ENCODE results near the gene NEDD4.
"Not testable (repeated sequence)": the region's sequence is repeated elsewhere in the genome, so short reads cannot be mapped to it uniquely, and the experiment has no call there.

Gene NEDD4

DNA sequence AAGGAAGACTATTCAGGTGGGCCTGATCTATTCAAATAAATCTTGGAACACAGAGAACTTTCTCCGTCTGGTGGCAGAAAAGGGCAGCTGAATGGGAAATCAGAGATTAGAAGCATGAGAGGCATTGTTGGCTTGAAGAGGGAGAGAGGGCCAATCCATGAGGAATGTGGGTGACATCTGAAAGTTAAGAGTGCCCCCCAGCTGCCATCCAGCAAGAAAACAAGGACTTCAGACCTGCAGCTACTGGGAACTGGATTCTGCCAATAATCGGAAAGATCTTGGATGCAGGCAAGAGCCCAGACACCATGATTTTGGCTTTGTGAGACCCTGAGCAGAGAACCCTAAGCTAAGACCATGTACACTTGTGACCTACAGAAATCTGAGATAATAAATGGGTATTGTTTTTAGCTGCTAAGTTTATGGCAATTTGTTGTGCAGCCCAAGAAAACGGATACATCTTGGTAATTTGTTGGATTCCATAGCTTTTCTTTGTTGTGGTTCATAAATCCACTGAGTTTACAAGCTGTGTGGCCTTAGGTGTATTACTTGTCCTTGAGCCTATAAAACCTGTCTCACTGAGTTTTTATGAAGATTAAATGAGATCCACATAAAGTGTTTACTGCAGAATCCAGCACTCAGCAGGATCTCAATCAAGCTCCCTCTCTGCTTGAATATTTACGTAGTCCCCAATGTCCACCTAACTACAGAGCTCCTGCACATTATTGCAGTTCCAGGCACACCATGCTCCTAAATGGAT lies 168.4 kb downstream of the NEDD4 start:
- DNase-seq (ENCODE audit: low spot score) = no peak

GRCh38 chr15:55823699-55824340 lies 169.6 kb downstream of the NEDD4 start:
- DNase-seq (ENCODE audit: low spot score) = no peak

DNA sequence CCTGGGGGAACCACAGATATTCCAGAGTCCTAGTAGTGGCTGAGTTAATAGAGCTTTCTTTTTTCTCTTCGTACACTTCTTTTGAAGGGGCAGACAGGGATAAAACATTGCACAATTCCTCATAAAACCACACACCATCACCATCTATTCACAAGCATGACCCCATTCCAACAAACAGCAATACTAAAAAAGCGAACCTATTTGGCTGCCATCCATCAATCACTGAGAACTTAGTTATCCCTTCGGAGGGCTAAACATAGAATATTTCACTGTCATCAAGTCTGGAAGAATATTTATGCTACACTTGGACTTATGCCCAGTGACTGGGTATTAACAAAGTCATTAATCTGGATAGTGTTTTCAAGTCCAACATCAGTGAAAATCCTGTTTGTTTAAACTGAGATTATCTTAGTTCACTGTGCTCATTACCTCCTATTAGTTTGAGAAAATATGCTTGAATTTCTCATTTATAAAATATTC lies 170.2 kb downstream of the NEDD4 start:
- DNase-seq (ENCODE audit: low spot score) = peak; percentile 22

DNA sequence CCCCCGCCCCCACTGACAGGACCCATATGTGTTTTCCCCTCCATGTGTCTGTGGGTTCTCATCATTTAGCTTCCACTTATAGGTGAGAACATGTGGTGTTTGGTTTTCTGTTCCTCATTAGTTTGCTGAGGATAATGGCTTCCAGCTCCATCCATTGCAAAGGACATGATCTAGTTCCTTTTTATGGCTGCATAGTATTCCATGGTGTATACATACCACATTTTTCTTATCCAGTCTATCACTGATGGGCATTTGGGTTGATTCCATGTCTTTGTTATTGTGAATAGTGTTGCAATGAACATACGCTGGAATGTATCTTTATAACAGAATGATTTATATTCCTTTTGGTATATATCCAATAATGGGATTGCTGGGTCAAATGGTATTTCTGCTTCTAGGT lies 171.7 kb downstream of the NEDD4 start:
- not testable (repeated sequence) for DNase-seq (ENCODE audit: low spot score)

DNA sequence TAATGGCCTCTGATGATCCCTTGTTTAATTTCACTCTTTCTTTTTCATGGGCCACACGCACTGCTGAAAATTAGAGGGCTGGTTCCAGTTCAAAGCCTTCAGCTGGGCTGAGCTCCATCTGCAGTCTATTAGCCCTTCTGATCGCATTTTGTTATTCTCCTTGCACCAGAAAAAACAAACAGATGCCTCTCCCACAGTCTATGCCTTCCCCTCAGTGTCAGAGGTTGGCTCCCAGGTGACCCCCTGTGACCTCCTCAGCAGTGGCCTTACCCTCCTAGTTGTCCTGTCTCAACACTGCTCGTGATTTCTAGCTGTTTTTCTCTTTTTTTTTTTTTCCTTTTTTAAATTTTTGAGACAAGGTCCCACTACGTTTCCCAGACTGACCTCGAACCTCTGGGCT lies 173.4 kb downstream of the NEDD4 start:
- no peak for DNase-seq (ENCODE audit: low spot score)

- no peak for DNase-seq (ENCODE audit: low spot score)
Measured at GRCh38 chr15:55819397-55820034, 173.9 kb downstream of the NEDD4 start.

DNA sequence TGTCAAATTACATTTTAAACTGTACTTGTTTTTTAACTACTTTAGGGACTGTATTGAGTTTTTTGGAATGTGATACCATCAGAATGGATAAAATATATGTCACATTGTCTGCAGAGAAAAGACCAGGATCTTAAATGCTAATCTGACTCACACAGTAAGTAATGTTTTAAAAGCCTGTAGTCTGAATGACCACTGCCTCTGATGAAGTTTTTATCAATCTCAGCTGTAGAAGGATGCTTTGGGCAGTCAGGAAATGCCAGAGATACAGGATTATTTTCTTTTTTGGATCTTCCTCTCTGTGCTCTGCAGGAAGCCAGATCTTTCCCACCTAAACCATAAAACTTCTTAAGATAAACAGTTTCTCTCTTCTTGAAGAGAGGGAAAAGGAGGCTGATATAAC lies 177.4 kb downstream of the NEDD4 start:
- DNase-seq (ENCODE audit: low spot score) = no peak

GRCh38 chr15:55802600-55803376 lies 190.6 kb downstream of the NEDD4 start:
- no peak for DNase-seq (ENCODE audit: low spot score)

- no peak for DNase-seq (ENCODE audit: low spot score)
Measured at GRCh38 chr15:55800216-55800615, 193.2 kb downstream of the NEDD4 start.

DNA sequence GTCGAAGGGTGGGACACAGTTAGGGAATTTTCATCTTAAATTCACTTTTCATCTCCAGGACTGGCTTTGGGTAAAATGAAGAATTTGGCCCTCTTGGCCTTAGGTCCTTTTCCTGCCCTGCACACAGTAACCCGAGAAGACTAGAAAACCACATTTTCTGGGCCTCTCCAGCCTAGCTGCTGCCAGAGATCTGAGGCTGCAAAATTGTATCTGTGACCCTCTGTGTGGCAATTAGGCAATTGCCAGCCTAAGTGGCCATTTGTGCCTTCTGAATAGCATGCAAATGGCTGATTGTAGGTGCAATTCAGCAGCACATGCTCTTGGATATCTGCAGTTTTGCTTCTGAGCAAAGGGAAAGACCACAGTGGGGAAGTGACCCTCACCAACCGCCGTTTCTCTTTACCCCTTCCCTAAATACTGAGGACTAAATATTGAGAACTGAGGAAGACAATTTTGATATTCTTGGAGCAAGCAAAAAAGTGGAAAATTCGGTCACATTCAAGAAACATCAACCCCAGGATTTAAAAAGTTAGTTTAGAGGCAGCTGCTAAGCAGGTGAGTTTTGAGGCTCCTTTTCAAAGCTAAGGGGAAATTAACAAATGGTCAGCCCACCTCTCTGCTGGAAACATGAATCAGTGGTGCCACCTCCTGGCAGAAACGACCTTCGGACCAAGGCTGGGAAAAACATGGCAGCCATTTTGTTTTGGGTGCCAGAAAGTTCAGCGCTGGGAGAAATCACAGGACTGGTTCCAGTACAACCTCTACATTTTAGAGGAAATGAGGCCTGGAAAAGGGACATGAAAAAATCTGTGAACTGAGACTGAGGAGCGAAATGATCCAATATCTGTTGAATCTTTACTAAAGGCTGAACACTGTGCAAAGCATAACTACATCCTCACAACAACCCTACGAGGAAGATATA lies 193.9 kb downstream of the NEDD4 start:
- DNase-seq (ENCODE audit: low spot score) = peak; percentile 45

GRCh38 chr15:55796321-55796965 lies 197.0 kb downstream of the NEDD4 start:
- DNase-seq (ENCODE audit: low spot score) = no peak

- DNase-seq (ENCODE audit: low spot score) = no peak
Measured at GRCh38 chr15:55795031-55795430, 198.4 kb downstream of the NEDD4 start.

DNA sequence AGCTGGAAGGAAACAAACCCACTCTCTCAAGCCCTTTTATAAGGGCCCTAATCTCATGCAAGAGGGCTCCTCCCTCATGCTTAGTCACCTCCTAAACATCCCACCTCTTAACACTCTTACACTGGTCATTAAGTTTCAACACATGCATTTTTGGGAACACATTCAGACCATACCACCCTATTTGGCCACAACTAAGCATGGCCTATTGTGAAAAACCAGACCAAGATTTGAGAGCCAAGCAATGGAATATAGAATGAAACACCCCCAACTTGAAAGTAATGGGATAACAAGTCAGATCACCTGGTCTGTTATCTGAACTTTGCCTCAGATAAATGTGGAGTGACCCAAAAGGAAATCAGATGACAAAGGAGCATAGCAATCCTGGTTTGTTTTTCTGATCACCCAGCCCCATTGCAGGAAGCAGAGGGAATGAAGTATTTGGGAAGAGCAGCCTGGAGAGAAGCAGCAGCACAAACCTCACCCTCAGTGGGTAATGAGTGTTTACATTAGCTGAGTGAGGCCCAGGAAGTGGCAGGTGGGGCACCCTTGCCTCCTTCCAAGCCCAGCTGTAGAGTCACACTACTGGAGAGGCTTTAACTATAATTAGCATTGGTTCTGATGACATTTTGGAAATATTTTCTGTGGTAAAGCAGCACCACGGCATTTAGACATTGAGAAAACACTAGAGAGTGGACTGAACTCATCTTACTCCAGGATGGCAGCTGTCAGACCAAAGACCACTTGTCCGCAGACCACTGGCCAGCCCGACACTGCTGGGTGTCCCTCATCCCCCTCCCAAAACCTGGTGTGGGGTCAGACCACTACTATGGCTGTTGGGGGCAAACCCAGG lies 201.6 kb downstream of the NEDD4 start:
- peak; percentile 58 for DNase-seq (ENCODE audit: low spot score)

GRCh38 chr15:55789066-55789660 lies 204.2 kb downstream of the NEDD4 start:
- no peak for DNase-seq (ENCODE audit: low spot score)

DNA sequence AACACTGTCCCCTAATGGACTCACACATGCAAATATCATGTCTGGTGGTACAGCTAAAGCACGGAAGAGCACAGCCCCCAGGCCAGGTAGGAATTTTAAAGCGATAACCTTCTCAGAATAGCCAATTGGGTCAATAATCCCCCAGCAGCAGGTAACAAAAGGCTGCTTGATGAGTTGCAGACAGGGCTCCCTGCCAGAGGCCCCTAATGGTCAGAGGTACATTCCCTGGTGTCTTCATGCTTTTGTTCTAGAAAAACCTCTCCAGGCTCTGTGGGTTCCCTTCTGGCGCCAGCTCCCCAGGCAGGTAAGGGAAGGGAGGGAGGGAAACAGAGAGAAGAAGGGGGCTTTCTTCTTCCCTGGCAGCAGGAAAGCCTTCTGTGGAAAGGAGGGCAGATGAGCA lies 207.1 kb downstream of the NEDD4 start:
- no peak for DNase-seq (ENCODE audit: low spot score)

DNA sequence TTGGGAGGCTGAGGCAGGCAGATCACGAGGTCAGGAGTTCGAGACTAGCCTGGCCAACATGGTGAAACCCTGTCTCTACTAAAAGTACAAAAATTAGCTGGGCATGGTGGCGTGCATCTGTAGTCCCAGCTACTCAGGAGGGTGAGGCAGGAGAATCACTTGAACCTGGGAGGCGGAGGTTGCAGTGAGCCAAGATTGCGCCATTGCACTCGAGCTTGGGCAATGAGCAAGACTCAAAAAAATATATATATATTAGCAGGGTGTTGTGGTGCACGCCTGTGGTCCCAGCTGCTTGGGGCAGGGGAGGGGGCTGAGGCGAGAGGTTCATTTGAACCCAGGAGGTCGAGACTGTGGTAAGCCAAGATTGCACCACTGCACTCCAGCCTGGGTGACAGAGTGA lies 207.8 kb downstream of the NEDD4 start:
- DNase-seq (ENCODE audit: low spot score) = not testable (repeated sequence)

DNA sequence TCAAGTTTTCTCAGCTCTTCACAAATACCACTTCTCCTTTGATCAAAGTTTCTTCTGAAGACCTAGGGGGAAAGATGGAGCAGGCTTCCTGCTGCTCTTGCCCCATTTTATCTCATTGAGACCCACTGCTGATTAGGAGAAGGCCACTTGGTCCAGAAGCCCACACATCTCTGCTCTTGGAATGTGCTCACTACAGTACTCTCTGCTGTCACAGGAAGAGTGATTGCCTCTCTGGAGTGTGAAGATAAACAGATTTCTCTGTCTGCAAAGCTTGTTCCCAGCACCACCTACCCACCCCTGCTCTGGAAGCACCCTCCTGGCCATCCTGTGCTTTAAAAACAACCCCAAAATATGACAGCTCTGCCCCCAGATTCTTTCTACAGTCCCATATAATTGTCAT lies 209.1 kb downstream of the NEDD4 start:
- DNase-seq (ENCODE audit: low spot score) = no peak

- no peak for DNase-seq (ENCODE audit: low spot score)
Measured at GRCh38 chr15:55782901-55783300, 210.5 kb downstream of the NEDD4 start.

DNA sequence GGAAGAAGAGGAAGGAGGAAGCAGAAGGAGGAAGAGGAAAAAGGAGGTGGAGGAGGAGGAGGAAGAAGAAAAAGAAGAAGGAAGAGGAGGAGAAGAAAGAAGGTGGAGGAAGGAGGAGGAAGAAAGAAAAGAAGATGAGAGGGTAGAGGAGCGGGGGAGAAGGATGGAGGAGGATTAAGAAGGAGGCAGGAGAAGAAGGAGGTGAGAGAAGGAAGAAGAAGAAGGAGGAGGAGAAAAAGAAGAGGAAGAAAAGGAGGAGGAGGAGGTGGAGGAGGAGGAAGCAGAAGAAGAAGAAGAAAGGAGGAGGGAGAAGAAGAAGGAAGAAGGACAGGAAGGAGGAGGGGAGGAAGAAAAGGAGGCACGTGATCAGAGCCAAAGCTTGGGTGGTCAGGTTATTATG lies 213.1 kb downstream of the NEDD4 start:
- no peak for DNase-seq (ENCODE audit: low spot score)
